Measurements from ENCODE around the gene EEIG1.

Gene EEIG1

DNA sequence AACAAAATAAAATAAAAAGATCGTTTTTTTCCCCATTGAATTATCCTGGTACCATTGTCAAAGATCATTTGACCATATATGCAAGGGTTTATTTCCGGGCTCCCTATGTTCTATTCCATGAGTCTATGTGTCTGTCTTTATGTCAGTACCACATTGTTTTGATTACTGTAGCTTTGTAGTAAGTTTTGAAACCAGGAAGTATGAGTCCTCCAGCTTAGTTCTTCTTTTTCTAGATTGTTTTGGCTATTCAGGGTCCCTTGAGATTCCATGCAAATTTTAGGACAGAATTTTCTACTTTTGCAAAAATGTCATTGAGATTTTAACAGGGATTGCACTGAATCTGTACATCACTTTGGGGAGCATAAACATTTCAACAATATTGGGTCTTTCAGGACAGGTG, 18.7 kb upstream of the EEIG1 start:
- no peak for DNase-seq

- DNase-seq: no peak
Observed at GRCh38 chr9:127993721-127994120, 12.9 kb upstream of the EEIG1 start.

GRCh38 chr9:127991757-127992274, 11.0 kb upstream of the EEIG1 start:
- DNase-seq: no peak

DNA sequence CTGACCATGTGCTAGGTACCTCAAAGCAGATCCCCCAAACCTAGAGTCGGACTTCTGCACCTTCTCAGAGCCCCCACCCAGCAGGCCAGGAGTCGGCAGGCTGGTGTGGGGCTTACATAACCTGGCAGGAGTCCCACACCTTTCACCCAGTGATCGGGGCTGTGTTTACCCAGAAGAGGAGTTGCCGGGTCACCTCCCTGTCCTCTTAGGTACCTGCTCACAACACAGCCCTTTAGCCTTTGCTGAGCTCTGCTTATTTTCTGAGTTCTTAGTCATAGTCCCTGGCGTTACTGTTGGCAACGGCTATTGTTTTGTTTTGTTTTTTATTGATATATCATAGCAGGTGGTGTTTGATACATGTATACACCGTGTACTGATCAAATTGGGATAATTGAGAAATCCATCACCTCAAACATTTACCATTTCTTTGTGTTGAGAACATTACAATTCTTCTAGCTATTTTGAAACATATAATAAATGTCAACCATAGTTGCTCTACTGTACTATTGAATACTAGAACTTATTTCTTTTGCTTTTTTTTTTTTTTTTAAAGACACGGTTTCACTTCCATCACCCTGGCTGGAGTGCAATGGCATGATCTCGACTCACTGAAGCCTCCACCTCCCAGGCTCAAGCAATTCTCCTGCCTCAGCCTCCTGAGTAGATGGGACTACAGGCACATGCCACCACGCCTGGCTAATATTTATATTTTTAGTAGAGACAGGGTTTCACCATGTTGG, 10.4 kb upstream of the EEIG1 start:
- DNase-seq: no peak

GRCh38 chr9:127990554-127990953, 9.8 kb upstream of the EEIG1 start:
- no peak for DNase-seq

GRCh38 chr9:127989094-127989493, 8.3 kb upstream of the EEIG1 start:
- no peak for DNase-seq

GRCh38 chr9:127987103-127987614, 6.4 kb upstream of the EEIG1 start:
- no peak for DNase-seq

DNA sequence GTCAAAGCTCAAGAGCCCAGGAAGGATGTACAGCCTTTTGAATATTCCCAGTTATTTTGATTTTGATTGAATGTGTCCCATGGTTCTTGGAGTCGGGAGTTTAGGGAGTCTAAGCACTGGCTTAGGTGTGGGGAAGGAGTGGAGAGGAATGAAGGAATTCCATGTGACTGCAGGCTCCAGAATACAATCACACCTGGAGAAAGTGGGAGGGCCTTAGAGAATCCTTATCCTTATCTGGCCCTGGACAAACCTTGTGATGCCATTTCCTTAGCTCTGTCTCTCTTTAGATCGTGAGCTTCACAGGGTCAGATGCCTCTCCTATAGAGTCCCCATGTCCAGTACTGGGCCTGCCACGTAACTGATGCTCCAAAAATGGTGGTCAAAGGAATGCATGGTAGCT, 4.2 kb upstream of the EEIG1 start:
- no peak for DNase-seq

DNA sequence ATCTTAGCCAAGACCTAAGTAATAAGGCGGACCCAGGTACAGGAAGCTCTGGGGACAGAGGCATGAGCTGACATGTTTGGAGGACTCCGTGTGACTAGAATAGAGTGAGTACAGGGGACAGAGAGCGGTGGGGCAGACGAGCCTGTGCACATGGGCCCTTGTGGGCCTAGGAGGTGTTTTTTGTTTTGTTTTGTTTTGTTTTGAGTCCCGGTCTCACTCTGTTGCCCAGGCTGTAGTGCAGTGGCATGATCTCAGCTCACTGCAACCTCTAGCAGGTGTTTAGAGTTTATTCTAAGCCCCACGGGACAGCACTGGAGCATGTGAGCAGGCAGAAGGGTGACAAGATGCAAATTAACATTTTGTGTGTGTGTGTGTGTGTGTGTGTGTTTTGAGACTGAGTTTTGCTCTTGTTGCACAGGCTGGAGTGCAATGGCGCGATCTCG, 3.1 kb upstream of the EEIG1 start:
- no peak for DNase-seq

GRCh38 chr9:127982912-127983311, 2.1 kb upstream of the EEIG1 start:
- DNase-seq: peak; percentile 50

DNA sequence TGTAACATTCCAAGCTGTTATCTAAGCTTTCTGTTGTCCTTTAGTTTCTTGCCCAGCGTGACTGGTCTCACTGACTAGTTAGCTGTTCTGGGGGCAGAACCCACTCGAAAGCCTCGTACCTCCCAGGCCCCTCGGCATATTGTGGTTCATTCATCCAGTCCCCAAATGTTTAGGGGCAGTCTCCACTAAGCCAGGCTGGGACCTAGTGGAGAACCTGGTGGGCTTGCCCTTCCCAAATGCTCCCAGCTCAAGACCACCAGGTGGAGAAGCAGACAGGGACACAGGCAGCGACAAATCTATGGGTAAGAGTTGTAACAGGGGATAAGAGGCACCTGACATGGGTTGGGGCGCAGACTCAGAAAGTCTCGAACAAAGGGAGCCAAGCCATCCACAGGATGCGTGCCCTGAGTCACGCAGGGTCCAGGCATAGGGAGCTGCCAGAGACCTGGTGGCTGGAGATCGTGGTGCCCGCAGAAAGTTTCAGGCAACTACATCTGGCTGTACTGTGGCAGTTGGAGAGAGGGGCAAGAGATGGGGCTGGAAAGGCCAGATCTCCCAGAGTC, 851 bp upstream of the EEIG1 start:
- peak; percentile 57 for DNase-seq

DNA sequence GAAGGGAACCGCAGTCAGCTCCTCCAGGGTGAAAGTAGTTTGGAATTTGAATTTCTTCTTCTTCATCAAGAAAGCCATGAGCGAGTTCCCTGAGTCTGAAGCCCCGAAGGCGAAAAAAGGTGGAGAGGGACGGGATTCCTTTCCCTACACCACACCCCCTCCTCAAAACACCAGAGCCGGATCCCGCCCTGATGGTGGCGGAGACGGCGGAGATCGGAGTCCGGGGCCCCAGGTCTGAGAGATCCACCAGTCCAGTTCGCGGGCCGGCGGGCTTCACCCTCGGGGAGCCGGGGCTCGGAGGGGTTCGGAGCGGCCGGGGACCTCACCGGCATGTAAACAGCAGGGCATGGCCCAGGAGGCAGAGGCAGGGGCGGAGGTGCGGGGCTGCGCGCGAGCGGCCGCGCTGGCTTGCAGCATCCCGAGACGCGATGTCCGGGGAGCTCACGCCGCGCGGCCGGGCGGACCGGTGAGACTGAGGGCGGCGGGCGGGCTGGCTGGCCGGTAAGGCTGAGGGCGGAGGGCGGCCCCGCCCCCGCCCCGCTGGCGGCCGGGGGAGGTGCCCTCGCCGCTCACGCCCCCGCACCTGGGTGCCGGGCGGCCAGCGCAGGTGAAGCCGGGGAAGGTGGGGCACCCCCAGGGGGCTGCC, 606 bp downstream of the EEIG1 start:
- DNase-seq: peak; percentile 70

DNA sequence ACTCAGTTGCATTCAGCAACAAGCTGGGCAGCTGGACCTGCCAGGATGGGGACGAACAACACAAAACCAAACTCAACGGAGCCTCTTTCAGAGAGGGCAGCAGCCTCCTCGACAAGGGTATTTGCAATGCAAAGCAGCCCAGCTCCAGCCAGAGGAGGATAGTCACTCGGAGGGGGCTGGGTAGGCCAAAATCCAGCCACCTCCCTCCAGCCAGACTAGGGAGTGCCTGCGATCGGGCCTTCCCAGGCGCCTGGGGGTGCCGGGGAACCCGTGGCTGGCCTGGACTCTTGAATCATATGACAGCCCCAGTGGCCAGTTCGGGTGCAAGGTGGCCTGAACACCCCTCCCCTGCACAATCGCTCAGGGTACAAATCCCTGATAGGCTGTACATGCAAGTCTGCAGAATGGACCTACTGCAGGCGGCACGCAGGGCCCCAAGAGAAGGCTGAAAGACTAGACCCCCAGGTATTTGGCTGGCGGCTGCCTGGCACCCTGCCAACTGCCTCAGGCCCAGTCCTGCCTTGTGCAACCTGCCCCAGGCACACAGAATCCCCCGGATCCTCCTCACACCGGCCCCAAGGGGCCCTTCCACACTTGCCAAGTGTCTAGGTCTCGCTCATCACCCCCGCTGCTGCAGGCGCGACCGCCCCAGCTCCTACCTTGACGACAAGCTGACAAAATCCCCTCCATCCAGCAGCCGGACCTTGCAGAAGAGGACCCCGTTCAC, 1.3 kb downstream of the EEIG1 start:
- peak; percentile 79 for DNase-seq

DNA sequence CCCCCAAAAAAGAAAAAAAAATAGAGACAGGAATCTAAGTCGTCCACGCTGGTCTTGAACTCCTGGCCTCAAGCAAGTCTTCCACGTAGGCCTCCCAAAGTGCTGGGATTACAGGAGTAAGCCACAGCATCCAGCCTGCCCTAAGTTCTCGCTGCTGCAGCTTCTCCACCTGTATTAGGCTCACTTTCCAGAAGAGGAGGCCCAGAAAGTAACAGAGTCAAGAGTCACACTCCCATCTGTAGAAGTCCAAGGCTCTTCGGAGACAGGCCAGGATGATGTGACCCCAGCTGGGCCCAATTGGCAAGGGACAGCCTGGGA, 1.8 kb downstream of the EEIG1 start:
- no peak for DNase-seq

GRCh38 chr9:127977884-127978647, 2.7 kb downstream of the EEIG1 start:
- peak; percentile 91 for DNase-seq

- no peak for DNase-seq
Observed at GRCh38 chr9:127977009-127977883, 3.5 kb downstream of the EEIG1 start.

- DNase-seq: no peak
Observed at GRCh38 chr9:127976498-127976897, 4.3 kb downstream of the EEIG1 start.

DNA sequence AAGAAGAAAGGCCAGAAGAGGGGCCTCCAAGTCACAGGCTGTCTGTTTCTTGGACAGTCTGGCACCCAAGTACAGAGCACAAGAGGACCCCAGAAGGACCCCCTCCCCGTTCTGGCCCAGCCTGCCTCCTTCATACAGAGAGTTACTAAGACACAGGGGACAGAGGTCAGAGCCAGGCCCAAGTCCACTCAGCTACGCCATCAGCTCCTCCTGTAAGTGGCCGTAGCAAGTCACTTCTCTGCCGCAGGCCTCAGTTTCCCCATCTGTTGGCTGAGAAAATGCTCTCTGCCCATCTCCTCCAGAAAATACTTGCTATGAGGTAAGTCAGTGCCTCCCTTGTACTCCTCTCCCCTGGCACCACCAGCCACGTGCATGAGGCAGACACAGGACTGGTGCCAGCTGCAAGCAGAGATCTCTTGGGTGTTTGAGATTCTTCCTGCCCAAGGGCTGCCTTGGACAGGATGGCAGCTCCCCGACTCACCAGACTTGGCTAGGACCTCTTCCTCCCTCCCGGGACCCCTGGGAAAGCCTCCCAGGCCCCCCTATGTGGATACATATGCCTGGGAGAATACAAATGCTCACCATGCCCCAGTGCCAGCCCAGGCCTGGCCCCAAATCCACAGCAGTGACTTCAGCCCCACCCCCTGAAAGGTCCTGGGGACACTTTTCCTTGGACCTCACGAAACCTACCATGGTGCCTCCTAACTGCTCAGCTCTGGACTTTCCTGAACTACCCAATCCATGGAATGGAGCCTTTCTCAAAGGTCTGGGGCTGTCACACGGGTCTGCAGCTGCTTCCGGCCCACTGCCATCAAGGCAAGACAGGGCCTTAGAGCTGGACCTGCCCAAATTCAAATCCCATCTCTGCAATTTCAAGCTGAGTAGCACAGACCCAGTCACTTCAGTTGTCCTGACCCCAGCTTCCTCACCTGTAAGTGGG, 5.1 kb downstream of the EEIG1 start:
- no peak for DNase-seq

DNA sequence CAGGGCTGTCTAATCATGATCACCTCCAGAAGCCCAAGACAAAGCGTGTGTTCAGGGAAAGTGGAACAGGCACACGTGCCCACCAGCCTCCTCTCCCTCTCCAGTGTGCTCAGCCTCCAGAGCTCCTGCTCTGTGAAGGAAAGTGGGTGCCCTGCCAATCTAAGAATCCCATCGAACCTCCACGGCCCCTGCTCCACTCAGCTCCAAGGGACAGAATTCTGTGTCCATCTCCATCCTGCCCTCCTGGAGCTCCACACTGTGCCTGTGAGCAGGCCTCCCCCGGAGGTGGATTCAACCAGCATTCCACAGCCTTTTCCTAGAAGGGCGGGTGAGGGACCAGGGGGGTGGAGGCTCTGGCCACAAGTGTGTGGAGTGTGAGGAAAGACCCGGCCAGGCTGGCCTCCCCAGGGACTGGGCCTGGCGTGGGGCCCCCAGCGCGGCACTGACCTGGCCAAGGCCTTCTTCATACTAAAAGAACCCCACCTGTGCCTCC, 6.0 kb downstream of the EEIG1 start:
- DNase-seq: peak; percentile 66

All from islet precursor cell (in vitro differentiated cells).